ENCODE results near the gene FAM13A.

DNA sequence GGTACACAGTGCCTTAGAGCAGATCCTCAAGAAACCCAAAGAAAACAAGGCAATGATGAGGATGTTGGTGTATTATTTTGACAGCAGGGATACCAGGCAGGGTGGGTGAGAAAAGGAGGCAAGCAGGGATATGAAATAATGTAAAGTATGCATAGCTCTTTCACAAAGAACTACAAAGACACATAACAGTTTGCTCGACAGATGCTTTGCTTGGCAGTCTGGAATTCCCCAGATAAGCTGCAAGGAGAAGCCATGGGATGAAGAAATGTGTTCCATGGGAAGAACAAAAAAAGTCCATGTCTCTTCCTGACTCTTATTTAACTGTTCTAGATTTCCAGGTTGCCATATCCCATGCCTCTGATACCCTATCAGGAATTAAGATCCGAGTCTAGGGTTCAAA, 75.4 kb downstream of the FAM13A start:
- TF ChIP-seq, protein P1, sequence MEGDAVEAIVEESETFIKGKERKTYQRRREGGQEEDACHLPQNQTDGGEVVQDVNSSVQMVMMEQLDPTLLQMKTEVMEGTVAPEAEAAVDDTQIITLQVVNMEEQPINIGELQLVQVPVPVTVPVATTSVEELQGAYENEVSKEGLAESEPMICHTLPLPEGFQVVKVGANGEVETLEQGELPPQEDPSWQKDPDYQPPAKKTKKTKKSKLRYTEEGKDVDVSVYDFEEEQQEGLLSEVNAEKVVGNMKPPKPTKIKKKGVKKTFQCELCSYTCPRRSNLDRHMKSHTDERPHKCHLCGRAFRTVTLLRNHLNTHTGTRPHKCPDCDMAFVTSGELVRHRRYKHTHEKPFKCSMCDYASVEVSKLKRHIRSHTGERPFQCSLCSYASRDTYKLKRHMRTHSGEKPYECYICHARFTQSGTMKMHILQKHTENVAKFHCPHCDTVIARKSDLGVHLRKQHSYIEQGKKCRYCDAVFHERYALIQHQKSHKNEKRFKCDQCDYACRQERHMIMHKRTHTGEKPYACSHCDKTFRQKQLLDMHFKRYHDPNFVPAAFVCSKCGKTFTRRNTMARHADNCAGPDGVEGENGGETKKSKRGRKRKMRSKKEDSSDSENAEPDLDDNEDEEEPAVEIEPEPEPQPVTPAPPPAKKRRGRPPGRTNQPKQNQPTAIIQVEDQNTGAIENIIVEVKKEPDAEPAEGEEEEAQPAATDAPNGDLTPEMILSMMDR (IDR thresholded peaks at IDR 0.05; ENCODE audit: low read length) = no peak
- TF ChIP-seq EZH2 (optimal IDR thresholded peaks at IDR 0.05; ENCODE audit: low read depth, low read length) = no peak
- TF ChIP-seq EZH2phosphoT487 (IDR thresholded peaks at IDR 0.05; ENCODE audit: low read length) = no peak

All from MM.1S (cell line).